HEK293 (cell line): ENCODE measurements around the gene LENEP.

Experiments used
- FEZF1 ChIP-seq: fragments of 450-650 bp; formaldehyde crosslinking; IDR thresholded peaks from 2 replicates; pipeline ENCODE4 v1.5.1; 2016; ENCODE audit warnings: missing biosample characterization, missing genetic modification characterization
- GLIS1 ChIP-seq: fragments of 450-650 bp; formaldehyde crosslinking; IDR thresholded peaks from 2 replicates; pipeline ENCODE4 v1.5.1; 2016; ENCODE audit warnings: missing biosample characterization, missing genetic modification characterization
- GLIS2 ChIP-seq: fragments of 450-650 bp; formaldehyde crosslinking; IDR thresholded peaks from 2 replicates; pipeline ENCODE4 v1.5.1; 2016; ENCODE audit warnings: missing biosample characterization, missing genetic modification characterization
- IKZF3 ChIP-seq: fragments of 450-650 bp; IDR thresholded peaks from 2 replicates; pipeline ENCODE4 v1.5.0; 2018; ENCODE audit warnings: missing biosample characterization, mild to moderate bottlenecking, missing genetic modification characterization, moderate library complexity
- KLF1 ChIP-seq: fragments of 450-650 bp; formaldehyde crosslinking; IDR thresholded peaks from 2 replicates; pipeline ENCODE4 v1.5.1; 2016; ENCODE audit warnings: missing biosample characterization, missing genetic modification characterization
- SP3 ChIP-seq: fragments of 450-650 bp; formaldehyde crosslinking; IDR thresholded peaks from 2 replicates; pipeline ENCODE4 v1.5.1; 2016; ENCODE audit warnings: missing biosample characterization, missing genetic modification characterization
- ZBTB48 ChIP-seq: fragments of 450-650 bp; formaldehyde crosslinking; IDR thresholded peaks from 2 replicates; pipeline ENCODE4 v1.5.1; 2016; ENCODE audit warnings: missing biosample characterization, missing genetic modification characterization
- ZBTB8A ChIP-seq: fragments of 450-650 bp; formaldehyde crosslinking; IDR thresholded peaks from 2 replicates; pipeline ENCODE4 v1.5.1; 2016; ENCODE audit warnings: missing biosample characterization, missing genetic modification characterization
- ZFHX2 ChIP-seq: fragments of 450-650 bp; formaldehyde crosslinking; conservative IDR thresholded peaks from 2 replicates; pipeline ENCODE4 v1.5.1; 2016; ENCODE audit warnings: missing biosample characterization, missing genetic modification characterization
- ZNF133 ChIP-seq: fragments of 450-650 bp; formaldehyde crosslinking; IDR thresholded peaks from 2 replicates; pipeline ENCODE4 v1.5.1; 2016; ENCODE audit warnings: missing biosample characterization, missing genetic modification characterization
- ZNF174 ChIP-seq: fragments of 450-650 bp; formaldehyde crosslinking; IDR thresholded peaks from 2 replicates; pipeline ENCODE4 v1.5.0; 2017; ENCODE audit warnings: missing biosample characterization, mild to moderate bottlenecking, missing genetic modification characterization
- ZNF184 ChIP-seq: fragments of 450-650 bp; IDR thresholded peaks from 2 replicates; pipeline ENCODE4 v1.5.1; 2018; ENCODE audit warnings: missing biosample characterization, mild to moderate bottlenecking, missing genetic modification characterization
- ZNF19 ChIP-seq: fragments of 450-650 bp; formaldehyde crosslinking; IDR thresholded peaks from 2 replicates; pipeline ENCODE4; 2016; ENCODE audit warnings: missing biosample characterization, missing genetic modification characterization, low read depth
- ZNF24 ChIP-seq: fragments of 450-650 bp; formaldehyde crosslinking; IDR thresholded peaks from 2 replicates; pipeline ENCODE4 v1.5.1; 2016; ENCODE audit warnings: missing biosample characterization, missing genetic modification characterization
- ZNF266 ChIP-seq: fragments of 450-650 bp; formaldehyde crosslinking; IDR thresholded peaks from 2 replicates; pipeline ENCODE4 v1.5.1; 2016; ENCODE audit warnings: missing biosample characterization, missing genetic modification characterization, low read depth
- ZNF324 ChIP-seq: fragments of 450-650 bp; formaldehyde crosslinking; IDR thresholded peaks from 2 replicates; pipeline ENCODE4 v1.5.1; 2016; ENCODE audit warnings: missing biosample characterization, missing genetic modification characterization
- ZNF341 ChIP-seq: fragments of 450-650 bp; formaldehyde crosslinking; IDR thresholded peaks from 2 replicates; pipeline ENCODE4; 2016; ENCODE audit warnings: low read depth, missing biosample characterization, missing genetic modification characterization
- ZNF366 ChIP-seq: fragments of 450-650 bp; formaldehyde crosslinking; conservative IDR thresholded peaks from 2 replicates; pipeline ENCODE4 v1.5.1; 2016; ENCODE audit warnings: missing biosample characterization, missing genetic modification characterization
- ZNF501 ChIP-seq: fragments of 450-650 bp; formaldehyde crosslinking; IDR thresholded peaks from 2 replicates; pipeline ENCODE4 v1.5.1; 2016; ENCODE audit warnings: missing biosample characterization, missing genetic modification characterization
- ZNF560 ChIP-seq: fragments of 450-650 bp; formaldehyde crosslinking; IDR thresholded peaks from 2 replicates; pipeline ENCODE4 v1.5.1; 2017; ENCODE audit warnings: missing biosample characterization, missing genetic modification characterization, borderline replicate concordance
- ZNF600 ChIP-seq: fragments of 450-650 bp; formaldehyde crosslinking; IDR thresholded peaks from 2 replicates; pipeline ENCODE4 v1.5.1; 2016; ENCODE audit warnings: missing biosample characterization, missing genetic modification characterization
- ZNF670 ChIP-seq: fragments of 450-650 bp; formaldehyde crosslinking; IDR thresholded peaks from 2 replicates; pipeline ENCODE4 v1.5.1; 2016; ENCODE audit warnings: missing biosample characterization, missing genetic modification characterization, low read depth
- TF ChIP-seq, protein P1 (sequence below): fragments of 450-650 bp; formaldehyde crosslinking; IDR thresholded peaks from 2 replicates; pipeline ENCODE4 v1.5.1; 2016; ENCODE audit warnings: missing biosample characterization, missing genetic modification characterization
- TF ChIP-seq, protein P2 (sequence below): fragments of 450-650 bp; formaldehyde crosslinking; IDR thresholded peaks from 2 replicates; pipeline ENCODE4 v1.5.1; 2016; ENCODE audit warnings: missing biosample characterization, missing genetic modification characterization
- TF ChIP-seq, protein P3 (sequence below): fragments of 450-650 bp; formaldehyde crosslinking; IDR thresholded peaks from 2 replicates; pipeline ENCODE4 v1.5.1; 2016; ENCODE audit warnings: missing biosample characterization, missing genetic modification characterization
- TF ChIP-seq, protein P4 (sequence below): fragments of 450-650 bp; formaldehyde crosslinking; IDR thresholded peaks from 2 replicates; pipeline ENCODE4 v1.5.1; 2016; ENCODE audit warnings: missing biosample characterization, missing genetic modification characterization
- TF ChIP-seq, protein P5 (sequence below): fragments of 450-650 bp; formaldehyde crosslinking; conservative IDR thresholded peaks from 2 replicates; pipeline ENCODE4 v1.5.1; 2016; ENCODE audit warnings: low read depth, missing biosample characterization, missing genetic modification characterization

LENEP gene

DNA sequence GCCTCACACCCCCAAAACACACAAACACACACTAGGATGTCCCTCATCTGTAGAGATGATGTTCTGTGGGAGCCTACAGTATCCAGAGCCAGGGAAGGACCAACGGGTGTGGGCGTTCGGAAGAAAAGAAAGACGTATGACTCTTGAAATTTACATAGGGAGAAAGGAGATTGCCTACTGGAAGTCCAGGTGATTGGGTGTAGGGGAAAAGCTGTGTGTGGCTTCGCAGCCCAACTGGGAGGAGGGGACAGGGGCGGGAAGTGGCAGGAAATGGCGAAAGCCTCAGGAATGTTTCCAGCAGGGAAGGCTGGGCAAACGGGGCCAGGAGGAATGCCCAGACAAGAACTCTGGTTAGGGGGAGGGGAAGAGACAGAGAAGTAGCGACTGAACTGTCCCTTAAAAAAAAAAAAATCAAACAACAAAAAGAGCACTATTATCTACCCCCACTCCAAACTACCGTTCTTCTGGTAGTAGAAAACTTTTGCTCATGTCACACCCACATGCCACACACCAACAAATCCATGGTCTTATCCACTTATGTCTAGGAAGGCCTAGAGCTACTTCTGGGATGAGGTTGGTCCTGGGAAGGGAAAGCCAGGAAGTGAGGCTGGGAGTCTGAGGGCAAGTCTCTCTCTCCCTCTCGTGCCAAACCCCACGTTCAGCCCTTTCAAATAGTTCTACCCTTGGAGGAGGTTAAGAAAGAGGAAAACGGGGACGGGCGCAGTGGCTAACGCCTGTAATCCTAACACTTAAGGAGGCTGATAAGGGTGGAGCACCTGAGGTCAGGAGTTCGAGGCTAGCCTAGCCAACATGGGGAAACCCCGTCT is 20.7 kb upstream of the LENEP start (continued):
- TF ChIP-seq, protein P1, sequence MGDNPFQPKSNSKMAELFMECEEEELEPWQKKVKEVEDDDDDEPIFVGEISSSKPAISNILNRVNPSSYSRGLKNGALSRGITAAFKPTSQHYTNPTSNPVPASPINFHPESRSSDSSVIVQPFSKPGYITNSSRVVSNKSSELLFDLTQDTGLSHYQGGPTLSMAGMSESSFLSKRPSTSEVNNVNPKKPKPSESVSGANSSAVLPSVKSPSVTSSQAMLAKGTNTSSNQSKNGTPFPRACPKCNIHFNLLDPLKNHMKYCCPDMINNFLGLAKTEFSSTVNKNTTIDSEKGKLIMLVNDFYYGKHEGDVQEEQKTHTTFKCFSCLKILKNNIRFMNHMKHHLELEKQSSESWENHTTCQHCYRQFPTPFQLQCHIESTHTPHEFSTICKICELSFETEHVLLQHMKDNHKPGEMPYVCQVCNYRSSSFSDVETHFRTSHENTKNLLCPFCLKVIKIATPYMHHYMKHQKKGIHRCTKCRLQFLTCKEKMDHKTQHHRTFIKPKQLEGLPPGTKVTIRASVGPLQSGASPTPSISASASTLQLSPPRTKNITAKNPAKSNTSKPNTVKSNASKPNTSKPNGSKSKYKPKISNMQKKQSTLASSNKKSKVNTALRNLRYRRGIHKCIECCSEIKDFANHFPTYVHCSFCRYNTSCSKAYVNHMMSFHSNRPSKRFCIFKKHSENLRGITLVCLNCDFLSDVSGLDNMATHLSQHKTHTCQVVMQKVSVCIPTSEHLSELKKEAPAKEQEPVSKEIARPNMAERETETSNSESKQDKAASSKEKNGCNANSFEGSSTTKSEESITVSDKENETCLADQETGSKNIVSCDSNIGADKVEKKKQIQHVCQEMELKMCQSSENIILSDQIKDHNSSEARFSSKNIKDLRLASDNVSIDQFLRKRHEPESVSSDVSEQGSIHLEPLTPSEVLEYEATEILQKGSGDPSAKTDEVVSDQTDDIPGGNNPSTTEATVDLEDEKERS (tag by site-specific recombination), result no peak
- TF ChIP-seq ZNF24 (tag by site-specific recombination) (0 out of 2 replicates have a peak, but pooled peaks have one; percentile 36), ZBTB48 (tag by site-specific recombination) (peak; percentile 20; the same call in 1 of the 2 replicates), GLIS1 (tag by site-specific recombination) (peak; percentile 77), ZNF184 (tag by site-specific recombination) (no peak; the same call in 1 of the 2 replicates), ZBTB8A (peak; percentile 19; the same call in 1 of the 2 replicates), FEZF1 (peak; percentile 98), ZNF670 (tag by site-specific recombination) (no peak), ZNF174 (tag by site-specific recombination) (no peak), SP3 (tag by site-specific recombination) (peak; percentile 79), ZNF133 (tag by site-specific recombination) (no peak), ZNF341 (tag by site-specific recombination) (peak; percentile 43; the same call in 1 of the 2 replicates), ZNF560 (tag by site-specific recombination) (no peak), ZNF600 (tag by site-specific recombination) (peak; percentile 65; the same call in 1 of the 2 replicates), GLIS2 (tag by site-specific recombination) (peak; percentile 51; the same call in 1 of the 2 replicates), ZNF501 (tag by site-specific recombination) (no peak), ZNF266 (tag by site-specific recombination) (no peak), ZNF19 (tag by site-specific recombination) (no peak), ZNF366 (tag by site-specific recombination) (peak; percentile 53), ZNF324 (tag by site-specific recombination) (peak; percentile 45; the same call in 1 of the 2 replicates), KLF1 (tag by site-specific recombination) (peak; percentile 38; the same call in 1 of the 2 replicates), ZFHX2 (tag by site-specific recombination) (peak; percentile 55), IKZF3 (peak; percentile 63)
- TF ChIP-seq, protein P2, sequence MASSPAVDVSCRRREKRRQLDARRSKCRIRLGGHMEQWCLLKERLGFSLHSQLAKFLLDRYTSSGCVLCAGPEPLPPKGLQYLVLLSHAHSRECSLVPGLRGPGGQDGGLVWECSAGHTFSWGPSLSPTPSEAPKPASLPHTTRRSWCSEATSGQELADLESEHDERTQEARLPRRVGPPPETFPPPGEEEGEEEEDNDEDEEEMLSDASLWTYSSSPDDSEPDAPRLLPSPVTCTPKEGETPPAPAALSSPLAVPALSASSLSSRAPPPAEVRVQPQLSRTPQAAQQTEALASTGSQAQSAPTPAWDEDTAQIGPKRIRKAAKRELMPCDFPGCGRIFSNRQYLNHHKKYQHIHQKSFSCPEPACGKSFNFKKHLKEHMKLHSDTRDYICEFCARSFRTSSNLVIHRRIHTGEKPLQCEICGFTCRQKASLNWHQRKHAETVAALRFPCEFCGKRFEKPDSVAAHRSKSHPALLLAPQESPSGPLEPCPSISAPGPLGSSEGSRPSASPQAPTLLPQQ (tag by site-specific recombination), result peak; percentile 79
- TF ChIP-seq, protein P3, sequence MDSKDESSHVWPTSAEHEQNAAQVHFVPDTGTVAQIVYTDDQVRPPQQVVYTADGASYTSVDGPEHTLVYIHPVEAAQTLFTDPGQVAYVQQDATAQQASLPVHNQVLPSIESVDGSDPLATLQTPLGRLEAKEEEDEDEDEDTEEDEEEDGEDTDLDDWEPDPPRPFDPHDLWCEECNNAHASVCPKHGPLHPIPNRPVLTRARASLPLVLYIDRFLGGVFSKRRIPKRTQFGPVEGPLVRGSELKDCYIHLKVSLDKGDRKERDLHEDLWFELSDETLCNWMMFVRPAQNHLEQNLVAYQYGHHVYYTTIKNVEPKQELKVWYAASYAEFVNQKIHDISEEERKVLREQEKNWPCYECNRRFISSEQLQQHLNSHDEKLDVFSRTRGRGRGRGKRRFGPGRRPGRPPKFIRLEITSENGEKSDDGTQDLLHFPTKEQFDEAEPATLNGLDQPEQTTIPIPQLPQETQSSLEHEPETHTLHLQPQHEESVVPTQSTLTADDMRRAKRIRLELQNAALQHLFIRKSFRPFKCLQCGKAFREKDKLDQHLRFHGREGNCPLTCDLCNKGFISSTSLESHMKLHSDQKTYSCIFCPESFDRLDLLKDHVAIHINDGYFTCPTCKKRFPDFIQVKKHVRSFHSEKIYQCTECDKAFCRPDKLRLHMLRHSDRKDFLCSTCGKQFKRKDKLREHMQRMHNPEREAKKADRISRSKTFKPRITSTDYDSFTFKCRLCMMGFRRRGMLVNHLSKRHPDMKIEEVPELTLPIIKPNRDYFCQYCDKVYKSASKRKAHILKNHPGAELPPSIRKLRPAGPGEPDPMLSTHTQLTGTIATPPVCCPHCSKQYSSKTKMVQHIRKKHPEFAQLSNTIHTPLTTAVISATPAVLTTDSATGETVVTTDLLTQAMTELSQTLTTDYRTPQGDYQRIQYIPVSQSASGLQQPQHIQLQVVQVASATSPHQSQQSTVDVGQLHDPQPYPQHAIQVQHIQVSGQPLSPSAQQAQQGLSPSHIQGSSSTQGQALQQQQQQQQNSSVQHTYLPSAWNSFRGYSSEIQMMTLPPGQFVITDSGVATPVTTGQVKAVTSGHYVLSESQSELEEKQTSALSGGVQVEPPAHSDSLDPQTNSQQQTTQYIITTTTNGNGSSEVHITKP, result peak; percentile 94
- TF ChIP-seq, protein P4, sequence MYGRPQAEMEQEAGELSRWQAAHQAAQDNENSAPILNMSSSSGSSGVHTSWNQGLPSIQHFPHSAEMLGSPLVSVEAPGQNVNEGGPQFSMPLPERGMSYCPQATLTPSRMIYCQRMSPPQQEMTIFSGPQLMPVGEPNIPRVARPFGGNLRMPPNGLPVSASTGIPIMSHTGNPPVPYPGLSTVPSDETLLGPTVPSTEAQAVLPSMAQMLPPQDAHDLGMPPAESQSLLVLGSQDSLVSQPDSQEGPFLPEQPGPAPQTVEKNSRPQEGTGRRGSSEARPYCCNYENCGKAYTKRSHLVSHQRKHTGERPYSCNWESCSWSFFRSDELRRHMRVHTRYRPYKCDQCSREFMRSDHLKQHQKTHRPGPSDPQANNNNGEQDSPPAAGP (tag by site-specific recombination), result peak; percentile 88
- TF ChIP-seq, protein P5, sequence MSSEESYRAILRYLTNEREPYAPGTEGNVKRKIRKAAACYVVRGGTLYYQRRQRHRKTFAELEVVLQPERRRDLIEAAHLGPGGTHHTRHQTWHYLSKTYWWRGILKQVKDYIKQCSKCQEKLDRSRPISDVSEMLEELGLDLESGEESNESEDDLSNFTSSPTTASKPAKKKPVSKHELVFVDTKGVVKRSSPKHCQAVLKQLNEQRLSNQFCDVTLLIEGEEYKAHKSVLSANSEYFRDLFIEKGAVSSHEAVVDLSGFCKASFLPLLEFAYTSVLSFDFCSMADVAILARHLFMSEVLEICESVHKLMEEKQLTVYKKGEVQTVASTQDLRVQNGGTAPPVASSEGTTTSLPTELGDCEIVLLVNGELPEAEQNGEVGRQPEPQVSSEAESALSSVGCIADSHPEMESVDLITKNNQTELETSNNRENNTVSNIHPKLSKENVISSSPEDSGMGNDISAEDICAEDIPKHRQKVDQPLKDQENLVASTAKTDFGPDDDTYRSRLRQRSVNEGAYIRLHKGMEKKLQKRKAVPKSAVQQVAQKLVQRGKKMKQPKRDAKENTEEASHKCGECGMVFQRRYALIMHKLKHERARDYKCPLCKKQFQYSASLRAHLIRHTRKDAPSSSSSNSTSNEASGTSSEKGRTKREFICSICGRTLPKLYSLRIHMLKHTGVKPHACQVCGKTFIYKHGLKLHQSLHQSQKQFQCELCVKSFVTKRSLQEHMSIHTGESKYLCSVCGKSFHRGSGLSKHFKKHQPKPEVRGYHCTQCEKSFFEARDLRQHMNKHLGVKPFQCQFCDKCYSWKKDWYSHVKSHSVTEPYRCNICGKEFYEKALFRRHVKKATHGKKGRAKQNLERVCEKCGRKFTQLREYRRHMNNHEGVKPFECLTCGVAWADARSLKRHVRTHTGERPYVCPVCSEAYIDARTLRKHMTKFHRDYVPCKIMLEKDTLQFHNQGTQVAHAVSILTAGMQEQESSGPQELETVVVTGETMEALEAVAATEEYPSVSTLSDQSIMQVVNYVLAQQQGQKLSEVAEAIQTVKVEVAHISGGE, result 0 out of 2 replicates have a peak, but pooled peaks have one; percentile 20
